ENCODE data around the gene EZR. TPM values are rescaled to one million over a fixed set of nuclear protein-coding genes. Genes with fewer than 3 reads are reported as not detected.

The EZR gene
- total RNA-seq, 1 donor: 89.4 TPM

DNA sequence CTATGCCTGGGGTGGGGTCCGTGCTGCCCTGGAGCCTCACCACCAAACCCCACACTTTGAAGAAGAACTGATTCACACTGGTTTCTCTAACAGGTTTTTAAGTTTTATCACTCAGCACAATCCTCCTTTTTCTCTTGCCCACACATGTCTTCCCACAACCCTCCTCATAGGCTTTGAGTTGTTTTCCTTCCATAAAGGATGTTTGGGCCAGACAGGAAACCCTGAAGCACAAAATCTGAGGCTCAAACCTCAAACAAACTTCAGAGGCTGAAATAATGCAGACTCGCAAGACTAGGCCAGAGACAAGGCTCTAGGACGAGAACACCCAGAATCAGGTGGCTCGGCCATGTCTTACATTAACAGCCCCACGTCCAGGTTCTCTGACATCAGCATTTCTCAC lies 35.3 kb downstream of the EZR start:
- H3K27me3 ChIP-seq (ENCODE audit: insufficient read depth, low read length): no peaks in the 10 kb centered on the region
- no peak overlapping the region for H3K4me3 ChIP-seq (ENCODE audit: insufficient read depth, low read length)
- DNase-seq (ENCODE audit: insufficient read length, low spot score, missing footprints): peak; percentile 21
- no peak overlapping the region for H3K27ac ChIP-seq (ENCODE audit: low read depth, low read length)
- no peak overlapping the region for H2AFZ ChIP-seq (ENCODE audit: low read length)
- H4K20me1 ChIP-seq (ENCODE audit: insufficient read depth, low read length): no peaks in the 10 kb centered on the region
- no peaks in the 10 kb centered on the region for H3K9me3 ChIP-seq (ENCODE audit: low read depth, low read length)
- peaks cover 26% of the 10 kb centered on the region for H3K79me2 ChIP-seq (ENCODE audit: insufficient read depth, low read length)
- peaks cover 79% of the 10 kb centered on the region for H3K36me3 ChIP-seq (ENCODE audit: insufficient read depth, low read length)
- H3K4me2 ChIP-seq (ENCODE audit: insufficient read depth, low read length): no peak overlapping the region
- TF ChIP-seq, protein P1, sequence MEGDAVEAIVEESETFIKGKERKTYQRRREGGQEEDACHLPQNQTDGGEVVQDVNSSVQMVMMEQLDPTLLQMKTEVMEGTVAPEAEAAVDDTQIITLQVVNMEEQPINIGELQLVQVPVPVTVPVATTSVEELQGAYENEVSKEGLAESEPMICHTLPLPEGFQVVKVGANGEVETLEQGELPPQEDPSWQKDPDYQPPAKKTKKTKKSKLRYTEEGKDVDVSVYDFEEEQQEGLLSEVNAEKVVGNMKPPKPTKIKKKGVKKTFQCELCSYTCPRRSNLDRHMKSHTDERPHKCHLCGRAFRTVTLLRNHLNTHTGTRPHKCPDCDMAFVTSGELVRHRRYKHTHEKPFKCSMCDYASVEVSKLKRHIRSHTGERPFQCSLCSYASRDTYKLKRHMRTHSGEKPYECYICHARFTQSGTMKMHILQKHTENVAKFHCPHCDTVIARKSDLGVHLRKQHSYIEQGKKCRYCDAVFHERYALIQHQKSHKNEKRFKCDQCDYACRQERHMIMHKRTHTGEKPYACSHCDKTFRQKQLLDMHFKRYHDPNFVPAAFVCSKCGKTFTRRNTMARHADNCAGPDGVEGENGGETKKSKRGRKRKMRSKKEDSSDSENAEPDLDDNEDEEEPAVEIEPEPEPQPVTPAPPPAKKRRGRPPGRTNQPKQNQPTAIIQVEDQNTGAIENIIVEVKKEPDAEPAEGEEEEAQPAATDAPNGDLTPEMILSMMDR (IDR thresholded peaks at IDR 0.05; ENCODE audit: extremely low read depth, low read depth, low read length): no peak
- H3K4me1 ChIP-seq (ENCODE audit: insufficient read depth, low read length): peaks cover 4% of the 10 kb centered on the region

DNA sequence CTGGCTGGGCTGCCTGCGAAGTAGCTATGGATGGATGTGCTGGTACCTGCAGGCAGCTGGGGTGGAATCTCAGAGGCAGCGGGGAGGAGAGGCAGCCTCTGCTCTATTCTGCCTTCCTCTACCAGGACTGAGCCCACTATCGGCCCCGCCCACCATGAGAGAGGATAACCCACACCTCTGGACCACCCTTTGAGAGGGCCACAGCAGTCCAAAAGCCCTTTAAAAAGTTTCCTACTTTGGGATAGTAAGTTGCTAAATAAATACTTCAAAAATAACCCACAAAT lies 36.1 kb downstream of the EZR start:
- Histone ChIP-seq H4K20me1 (ENCODE audit: insufficient read depth, low read length) (peaks cover under 1% of the 10 kb centered on the region), H3K79me2 (ENCODE audit: insufficient read depth, low read length) (peaks cover 28% of the 10 kb centered on the region), H3K27me3 (ENCODE audit: insufficient read depth, low read length) (no peaks in the 10 kb centered on the region), H3K27ac (ENCODE audit: low read depth, low read length) (no peak overlapping the region), H3K4me2 (ENCODE audit: insufficient read depth, low read length) (no peak overlapping the region), H3K4me1 (ENCODE audit: insufficient read depth, low read length) (peaks cover 4% of the 10 kb centered on the region), H3K36me3 (ENCODE audit: insufficient read depth, low read length) (peaks cover 77% of the 10 kb centered on the region), H3K4me3 (ENCODE audit: insufficient read depth, low read length) (no peak overlapping the region), H3K9me3 (ENCODE audit: low read depth, low read length) (no peaks in the 10 kb centered on the region), H2AFZ (ENCODE audit: low read length) (no peak overlapping the region)
- TF ChIP-seq, protein P1 (IDR thresholded peaks at IDR 0.05; ENCODE audit: extremely low read depth, low read depth, low read length): no peak
- DNase-seq (ENCODE audit: insufficient read length, low spot score, missing footprints): peak; percentile 30

DNA sequence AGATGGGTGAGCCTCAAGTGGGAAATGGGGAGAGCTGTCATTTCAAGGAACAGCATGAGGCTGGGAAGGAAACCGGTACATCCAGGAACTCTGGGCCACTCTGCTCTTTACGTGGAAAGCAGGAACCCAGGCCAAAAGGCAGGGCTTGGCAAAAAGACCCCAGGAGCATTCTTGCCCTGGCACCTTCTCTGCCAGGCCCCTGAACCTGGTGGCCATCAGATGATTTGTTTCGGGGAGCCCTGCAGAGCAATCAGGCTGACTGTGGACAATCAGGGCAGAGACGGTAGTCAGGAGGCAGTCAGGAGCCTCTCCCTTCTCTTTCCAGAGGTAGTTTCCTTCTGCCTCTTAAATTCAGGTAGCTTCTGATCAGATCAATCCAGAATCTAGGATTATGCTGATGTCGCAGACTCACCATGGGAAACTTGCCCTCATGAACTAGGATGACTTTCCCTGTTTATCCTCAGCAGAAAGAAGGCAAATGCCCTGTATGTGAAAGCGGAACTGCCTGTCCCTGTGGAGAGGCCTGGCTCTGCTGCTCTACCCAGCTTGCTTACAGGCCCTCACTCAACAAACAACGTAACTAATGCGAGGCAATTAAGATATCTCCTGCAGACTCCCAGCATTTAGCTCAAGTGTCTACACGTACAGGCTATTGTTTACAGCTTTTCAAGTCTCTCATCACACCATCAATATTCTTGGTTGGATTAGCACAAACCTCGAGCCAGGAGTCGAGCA lies 36.6 kb downstream of the EZR start:
- Histone ChIP-seq H3K27me3 (ENCODE audit: insufficient read depth, low read length) (no peaks in the 10 kb centered on the region), H3K79me2 (ENCODE audit: insufficient read depth, low read length) (peaks cover 30% of the 10 kb centered on the region), H2AFZ (ENCODE audit: low read length) (no peak overlapping the region), H3K27ac (ENCODE audit: low read depth, low read length) (no peak overlapping the region), H4K20me1 (ENCODE audit: insufficient read depth, low read length) (peaks cover 5% of the 10 kb centered on the region), H3K36me3 (ENCODE audit: insufficient read depth, low read length) (peaks cover 77% of the 10 kb centered on the region), H3K4me1 (ENCODE audit: insufficient read depth, low read length) (peaks cover 4% of the 10 kb centered on the region), H3K9me3 (ENCODE audit: low read depth, low read length) (no peaks in the 10 kb centered on the region), H3K4me2 (ENCODE audit: insufficient read depth, low read length) (no peak overlapping the region), H3K4me3 (ENCODE audit: insufficient read depth, low read length) (no peak overlapping the region)
- no peak for DNase-seq (ENCODE audit: insufficient read length, low spot score, missing footprints)
- TF ChIP-seq, protein P1 (IDR thresholded peaks at IDR 0.05; ENCODE audit: extremely low read depth, low read depth, low read length): no peak

DNA sequence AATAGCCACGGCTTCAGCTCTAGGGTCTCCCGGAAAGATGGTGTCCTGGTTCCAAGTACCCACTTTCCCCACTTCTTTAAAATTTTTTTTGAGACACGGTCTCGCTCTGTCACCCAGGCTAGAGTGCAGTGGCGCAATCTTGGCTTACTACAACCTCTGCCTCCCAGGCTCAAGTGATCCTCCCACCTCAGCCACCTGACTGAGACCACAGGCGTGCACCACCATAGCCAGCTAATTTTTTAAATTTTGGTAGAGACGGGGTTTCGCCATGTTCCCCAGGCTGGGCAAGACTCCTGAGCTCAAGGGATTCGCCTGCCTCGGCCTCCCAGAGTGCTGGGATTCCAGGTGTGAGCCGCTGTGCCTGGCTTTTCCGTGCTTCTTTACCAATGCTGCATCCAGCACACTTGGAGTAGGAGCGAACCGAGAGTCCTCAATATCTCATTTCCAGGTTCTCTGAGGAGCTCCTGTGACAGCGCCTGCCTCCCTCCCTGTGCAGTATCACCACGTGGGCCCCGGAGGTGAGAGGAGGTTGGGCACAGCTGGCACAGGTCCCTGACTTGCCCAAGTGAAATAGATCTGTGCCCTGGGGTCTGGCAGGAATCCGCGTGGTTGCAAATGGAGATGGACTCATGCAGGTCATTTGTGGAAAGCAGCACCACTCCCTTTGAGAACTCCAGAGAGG lies 37.3 kb downstream of the EZR start:
- no peaks in the 10 kb centered on the region for H3K9me3 ChIP-seq (ENCODE audit: low read depth, low read length)
- H3K4me1 ChIP-seq (ENCODE audit: insufficient read depth, low read length): peaks cover 4% of the 10 kb centered on the region
- peaks cover 80% of the 10 kb centered on the region for H3K36me3 ChIP-seq (ENCODE audit: insufficient read depth, low read length)
- H2AFZ ChIP-seq (ENCODE audit: low read length): no peak overlapping the region
- H4K20me1 ChIP-seq (ENCODE audit: insufficient read depth, low read length): peaks cover 7% of the 10 kb centered on the region
- H3K79me2 ChIP-seq (ENCODE audit: insufficient read depth, low read length): peaks cover 33% of the 10 kb centered on the region
- H3K27me3 ChIP-seq (ENCODE audit: insufficient read depth, low read length): no peaks in the 10 kb centered on the region
- TF ChIP-seq, protein P1 (IDR thresholded peaks at IDR 0.05; ENCODE audit: extremely low read depth, low read depth, low read length): no peak
- H3K4me2 ChIP-seq (ENCODE audit: insufficient read depth, low read length): no peak overlapping the region
- H3K4me3 ChIP-seq (ENCODE audit: insufficient read depth, low read length): no peak overlapping the region
- DNase-seq (ENCODE audit: insufficient read length, low spot score, missing footprints): no peak
- H3K27ac ChIP-seq (ENCODE audit: low read depth, low read length): no peak overlapping the region
